ENCODE results near the gene SPATA24.

GRCh38 chr5:139451176-139451575 is 47.3 kb upstream of the SPATA24 start:
- TF ChIP-seq CTCF (IDR thresholded peaks at IDR 0.05), result no peak
- no peak for TF ChIP-seq POLR2A (IDR thresholded peaks at IDR 0.05)
